Activated CD4-positive, alpha-beta memory T cell treated with anti-CD3 and anti-CD28 coated beads for 36 hours (primary cell): ENCODE measurements around the gene RALGDS. TPM values are rescaled to one million over a fixed set of nuclear protein-coding genes. Genes with fewer than 3 reads are reported as not detected.
"Not testable (repeated sequence)": the region's sequence is repeated elsewhere in the genome, so short reads cannot be mapped to it uniquely, and the experiment has no call there.

Source experiments
- CTCF ChIA-PET: fragments of 350-600 bp; sonication (Branson Sonifier 250); formaldehyde crosslinking; loops from one replicate; lab custom pipeline; 2021; ENCODE audit warnings: antibody characterized with exemption, inconsistent platforms; lab: Charles Lee
- POLR2A ChIA-PET: fragments of 350-600 bp; sonication (Branson Sonifier 250); formaldehyde crosslinking; loops from one replicate; lab custom pipeline; 2021; ENCODE audit warnings: antibody characterized with exemption; lab: Charles Lee
- DNase-seq: peaks from one replicate; pipeline ENCODE4 v3.0.0-alpha.2; 2020
- H3K27ac Mint-ChIP-seq: one replicate; pipeline ENCODE4 v1.8.0; 2021; ENCODE audit warnings: mixed read lengths
- H3K27me3 Mint-ChIP-seq: one replicate; pipeline ENCODE4 v1.8.0; 2021; ENCODE audit warnings: mixed read lengths
- H3K36me3 Mint-ChIP-seq: one replicate; pipeline ENCODE4 v1.8.0; 2021; ENCODE audit warnings: mixed read lengths
- H3K4me1 Mint-ChIP-seq: one replicate; pipeline ENCODE4 v1.8.0; 2021; ENCODE audit warnings: low read depth, mixed read lengths
- H3K4me3 Mint-ChIP-seq: one replicate; pipeline ENCODE4 v1.8.0; 2021; ENCODE audit warnings: mild to moderate bottlenecking, mixed read lengths
- H3K9me3 Mint-ChIP-seq: one replicate; pipeline ENCODE4 v1.8.0; 2021; ENCODE audit warnings: mixed read lengths
- intact Hi-C: fragments of 100-400 bp; cut with micrococcal nuclease; formaldehyde crosslinking; loops from one replicate; pipeline ENCODE4 v1.15.1; 2023
- total RNA-seq, 2 experiments: library from RNA; stranded (reverse); gene quantifications; one replicate each; pipeline ENCODE4 v1.2.3, GENCODE V29; 2021

RALGDS gene
- total RNA-seq, 2 experiments from 2014 or later = 65.4 TPM

DNA sequence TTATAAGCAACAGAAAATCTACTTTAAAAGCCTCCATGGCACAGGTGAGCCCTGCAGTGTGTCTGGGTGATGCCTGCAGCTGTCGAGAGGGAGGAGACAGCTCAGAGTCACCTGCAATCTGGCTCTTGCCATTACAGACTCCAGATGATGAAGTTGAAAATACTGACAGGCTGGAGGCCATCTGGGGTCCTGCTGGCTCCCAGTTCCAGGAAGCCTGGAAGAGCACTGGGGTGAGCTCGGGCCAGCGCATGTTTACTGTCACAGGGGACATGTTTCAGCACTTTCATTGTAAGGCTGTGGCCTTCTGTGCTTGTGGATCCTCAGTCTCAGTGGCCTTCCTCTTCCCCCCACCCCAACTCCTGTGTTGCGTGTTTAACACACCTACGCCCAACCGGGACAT lies 30.9 kb downstream of the RALGDS start:
- CTCF ChIA-PET = no interaction called here
- H3K36me3 Mint-ChIP-seq = no peaks in the 10 kb centered on the region
- H3K27me3 Mint-ChIP-seq = no peaks in the 10 kb centered on the region
- H3K4me1 Mint-ChIP-seq = no peaks in the 10 kb centered on the region
- no peak for DNase-seq
- intact Hi-C loops = no loop called here
- H3K9me3 Mint-ChIP-seq = peaks cover 3% of the 10 kb centered on the region
- H3K4me3 Mint-ChIP-seq = no peak overlapping the region
- H3K27ac Mint-ChIP-seq = no peak overlapping the region
- POLR2A ChIA-PET = interaction anchor here (0.6 kb wide), 1 partner anchor 19 kb away, joined by 3 read pairs; no protein-coding TSS in a partner anchor

- H3K4me3 Mint-ChIP-seq = no peak overlapping the region
- no peaks in the 10 kb centered on the region for H3K36me3 Mint-ChIP-seq
- CTCF ChIA-PET = interaction anchor here (1.6 kb wide), 1 partner anchor 55 kb away, joined by 4 read pairs; no protein-coding TSS in a partner anchor
- no peaks in the 10 kb centered on the region for H3K9me3 Mint-ChIP-seq
- POLR2A ChIA-PET = no interaction called here
- H3K27ac Mint-ChIP-seq = no peak overlapping the region
- intact Hi-C loops = no loop called here
- no peak for DNase-seq
- no peaks in the 10 kb centered on the region for H3K4me1 Mint-ChIP-seq
- no peaks in the 10 kb centered on the region for H3K27me3 Mint-ChIP-seq
These were observed 31.8 kb downstream of the RALGDS start for GRCh38 chr9:133089271-133089671.

- Mint-ChIP-seq H3K4me1 (no peaks in the 10 kb centered on the region), H3K4me3 (no peak overlapping the region), H3K27me3 (no peaks in the 10 kb centered on the region), H3K36me3 (no peaks in the 10 kb centered on the region), H3K27ac (no peak overlapping the region), H3K9me3 (no peaks in the 10 kb centered on the region)
- ChIA-PET POLR2A (no interaction called here), CTCF (interaction anchor here (1.6 kb wide), 1 partner anchor 56 kb away, joined by 4 read pairs; no protein-coding TSS in a partner anchor)
- DNase-seq = no peak
- intact Hi-C loops = no loop called here
These were observed 32.3 kb downstream of the RALGDS start for GRCh38 chr9:133088756-133089155.

DNA sequence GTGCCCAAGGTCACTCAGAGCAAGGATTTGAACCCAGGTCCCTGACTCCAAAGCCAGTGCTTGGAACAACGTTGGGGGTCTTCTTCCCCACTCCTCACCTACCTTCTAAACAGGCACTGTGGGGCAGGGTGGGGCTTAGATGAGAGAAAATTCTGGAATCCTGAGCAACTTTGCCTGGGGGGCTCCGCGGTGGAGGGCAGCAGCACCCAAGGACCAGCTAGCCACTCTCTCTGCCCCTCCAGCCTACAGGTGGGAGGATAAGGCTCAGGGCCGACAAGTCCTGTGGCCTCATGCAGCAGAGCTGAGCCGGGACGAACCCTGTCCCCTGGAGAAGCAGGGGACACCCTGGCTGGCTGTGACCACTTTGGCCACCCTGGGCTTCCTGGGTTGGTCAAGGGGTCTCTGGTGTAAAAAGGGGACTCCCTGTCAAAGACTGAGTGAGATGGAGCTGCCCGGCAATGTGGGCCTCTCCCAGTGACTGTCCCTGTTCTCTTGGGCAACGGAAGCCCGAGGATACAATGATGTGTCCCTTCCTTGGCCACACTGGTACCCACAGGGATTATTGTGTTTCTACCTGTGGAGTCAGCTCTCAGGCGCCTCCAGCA lies 32.8 kb downstream of the RALGDS start:
- CTCF ChIA-PET = interaction anchor here (1.6 kb wide), 1 partner anchor 56 kb away, joined by 4 read pairs; no protein-coding TSS in a partner anchor
- Mint-ChIP-seq H3K27ac (no peak overlapping the region), H3K27me3 (no peaks in the 10 kb centered on the region)

GRCh38 chr9:133087429-133088145 lies 33.5 kb downstream of the RALGDS start:
- ChIA-PET CTCF (no interaction called here), POLR2A (no interaction called here)
- Mint-ChIP-seq H3K4me1 (no peaks in the 10 kb centered on the region), H3K4me3 (no peak overlapping the region), H3K9me3 (no peaks in the 10 kb centered on the region), H3K27ac (no peak overlapping the region), H3K36me3 (no peaks in the 10 kb centered on the region), H3K27me3 (no peaks in the 10 kb centered on the region)
- DNase-seq = no peak
- intact Hi-C loops = no loop called here

More for the DNA sequence above, 32.8 kb downstream of the RALGDS start:
- Mint-ChIP-seq H3K4me3 (no peak overlapping the region), H3K4me1 (no peaks in the 10 kb centered on the region), H3K36me3 (no peaks in the 10 kb centered on the region), H3K9me3 (no peaks in the 10 kb centered on the region)
- no peak for DNase-seq
- POLR2A ChIA-PET = no interaction called here
- intact Hi-C loops = no loop called here

DNA sequence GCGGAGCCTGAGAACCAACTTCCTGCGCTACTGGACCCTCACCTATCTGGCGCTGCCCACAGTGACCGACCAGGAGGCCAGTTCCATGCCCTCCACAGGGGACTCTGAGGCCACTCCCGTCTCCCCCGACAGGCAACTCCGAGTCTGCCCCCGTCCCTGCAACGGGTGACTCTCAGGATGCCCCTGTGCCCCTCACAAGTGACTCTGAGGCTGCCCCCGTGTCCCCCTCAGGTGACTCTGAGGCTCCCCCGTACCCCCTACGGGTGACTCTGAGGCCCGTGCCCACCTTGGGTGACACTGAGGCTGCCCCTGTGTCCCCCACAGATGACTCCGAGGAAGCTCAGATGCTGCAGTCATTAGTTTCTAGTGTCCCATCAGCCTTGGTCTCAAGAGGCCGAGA lies 34.1 kb downstream of the RALGDS start:
- Mint-ChIP-seq H3K4me1 (no peaks in the 10 kb centered on the region), H3K27ac (no peak overlapping the region), H3K4me3 (no peak overlapping the region), H3K27me3 (no peaks in the 10 kb centered on the region), H3K9me3 (no peaks in the 10 kb centered on the region), H3K36me3 (no peaks in the 10 kb centered on the region)
- no peak for DNase-seq
- ChIA-PET CTCF (no interaction called here), POLR2A (no interaction called here)
- intact Hi-C loops = no loop called here

- H3K4me1 Mint-ChIP-seq, POLR2A ChIA-PET, H3K27ac Mint-ChIP-seq, H3K27me3 Mint-ChIP-seq, H3K36me3 Mint-ChIP-seq, H3K4me3 Mint-ChIP-seq, H3K9me3 Mint-ChIP-seq, intact Hi-C loops, CTCF ChIA-PET, DNase-seq: not testable (repeated sequence)
These were observed 34.7 kb downstream of the RALGDS start for GRCh38 chr9:133086212-133086860.

GRCh38 chr9:133083688-133084087 lies 37.4 kb downstream of the RALGDS start:
- POLR2A ChIA-PET, H3K4me3 Mint-ChIP-seq, intact Hi-C loops, H3K36me3 Mint-ChIP-seq, H3K9me3 Mint-ChIP-seq, H3K27me3 Mint-ChIP-seq, DNase-seq, CTCF ChIA-PET, H3K4me1 Mint-ChIP-seq, H3K27ac Mint-ChIP-seq: not testable (repeated sequence)

DNA sequence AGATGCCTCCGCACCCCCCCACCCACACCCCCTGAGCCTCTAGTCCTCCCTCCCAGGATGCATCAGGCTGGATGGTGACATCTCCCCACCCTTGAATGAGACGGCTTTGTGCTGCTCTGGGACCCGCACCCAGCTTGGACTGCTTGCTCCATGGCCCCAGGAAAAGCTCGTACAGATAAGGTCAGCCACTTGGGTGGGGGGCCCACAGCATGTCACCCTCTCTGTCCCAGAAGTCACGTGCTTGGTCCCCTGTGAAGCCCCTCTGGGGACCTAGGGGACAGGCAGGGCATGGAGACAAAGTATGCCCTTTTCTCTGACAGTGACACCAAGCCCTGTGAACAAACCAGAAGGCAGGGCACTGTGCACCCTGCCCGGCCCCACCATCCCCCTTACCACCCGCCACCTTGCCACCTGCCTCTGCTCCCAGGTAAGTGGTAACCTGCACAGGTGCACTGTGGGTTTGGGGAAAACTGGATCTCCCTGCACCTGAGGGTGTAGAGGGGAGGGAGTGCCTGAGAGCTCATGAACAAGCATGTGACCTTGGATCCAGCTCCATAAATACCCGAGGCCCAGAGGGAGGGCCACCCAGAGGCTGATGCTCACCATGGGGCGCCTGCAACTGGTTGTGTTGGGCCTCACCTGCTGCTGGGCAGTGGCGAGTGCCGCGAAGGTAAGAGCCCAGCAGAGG lies 38.9 kb downstream of the RALGDS start:
- DNase-seq, intact Hi-C loops, H3K27ac Mint-ChIP-seq, CTCF ChIA-PET, POLR2A ChIA-PET, H3K27me3 Mint-ChIP-seq, H3K4me3 Mint-ChIP-seq, H3K4me1 Mint-ChIP-seq, H3K36me3 Mint-ChIP-seq, H3K9me3 Mint-ChIP-seq: not testable (repeated sequence)

- H3K36me3 Mint-ChIP-seq, DNase-seq, intact Hi-C loops, POLR2A ChIA-PET, H3K4me1 Mint-ChIP-seq, H3K27ac Mint-ChIP-seq, H3K27me3 Mint-ChIP-seq, H3K9me3 Mint-ChIP-seq, H3K4me3 Mint-ChIP-seq: not testable (repeated sequence)
- CTCF ChIA-PET = interaction anchor here (1.1 kb wide), 1 partner anchor 39 kb away, joined by 3 read pairs; no protein-coding TSS in a partner anchor
These were observed 40.0 kb downstream of the RALGDS start for GRCh38 chr9:133080786-133081779.

DNA sequence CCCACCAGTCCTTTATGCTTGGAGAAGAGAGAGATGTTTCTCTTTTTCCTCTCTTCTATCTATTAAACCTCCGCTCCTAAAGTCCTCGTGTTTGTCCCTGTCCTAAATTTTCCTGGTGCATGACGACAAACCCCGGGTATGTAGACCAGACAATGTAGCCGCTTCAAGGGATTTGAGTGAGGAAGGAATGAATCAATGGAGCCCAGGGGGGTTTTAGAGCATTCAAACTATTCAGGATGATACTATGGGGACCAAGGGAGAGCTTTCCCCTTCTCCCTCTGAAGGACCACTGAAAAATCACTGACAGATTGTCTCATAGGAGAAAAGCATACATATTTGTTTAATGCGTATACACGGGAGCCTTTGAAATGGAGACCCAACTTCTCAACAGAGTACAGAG lies 40.9 kb downstream of the RALGDS start:
- ChIA-PET POLR2A (no interaction called here), CTCF (interaction anchor here (1.1 kb wide), 1 partner anchor 38 kb away, joined by 3 read pairs; no protein-coding TSS in a partner anchor)
- Mint-ChIP-seq H3K9me3 (no peaks in the 10 kb centered on the region), H3K27me3 (no peaks in the 10 kb centered on the region), H3K27ac (no peak overlapping the region), H3K36me3 (no peaks in the 10 kb centered on the region), H3K4me1 (no peaks in the 10 kb centered on the region), H3K4me3 (no peak overlapping the region)
- intact Hi-C loops = no loop called here
- DNase-seq = no peak
